HT-29 (cell line): ENCODE measurements around the gene MT1G. TPM values are rescaled to one million over a fixed set of nuclear protein-coding genes. Genes with fewer than 3 reads are reported as not detected.
"Not testable (repeated sequence)": the region's sequence is repeated elsewhere in the genome, so short reads cannot be mapped to it uniquely, and the experiment has no call there.

Experiments used
- DNase-seq: peaks from one replicate; pipeline ENCODE4 v3.0.0-alpha.2; 2015; ENCODE audit warnings: low spot score
- total RNA-seq: library from RNA; depleted of rRNA; stranded (reverse); fragments of >200 nt; shearing (Covaris generic); gene quantifications from 2 replicates; pipeline ENCODE4 v1.2.3, GENCODE V29; 2014

The MT1G gene
- total RNA-seq, 1 experiment from 2014 or later, result 1.5 TPM

GRCh38 chr16:56637814-56638750, 29.8 kb downstream of the MT1G start, which contains the start of gene MT1A:
Gene MT1A (plus strand): TSS chr16:56638666. CDS start chr16:56638739, 73 bp downstream.
- peak; percentile 36 for DNase-seq

- no peak for DNase-seq
Measured at GRCh38 chr16:56636616-56637413, 31.1 kb downstream of the MT1G start.

- DNase-seq, result no peak
Measured at GRCh38 chr16:56635441-56635967, 32.4 kb downstream of the MT1G start.

GRCh38 chr16:56634715-56635440, 33.0 kb downstream of the MT1G start:
- DNase-seq, result no peak

GRCh38 chr16:56633535-56633934, 34.3 kb downstream of the MT1G start:
- no peak for DNase-seq

GRCh38 chr16:56632848-56633365, 35.0 kb downstream of the MT1G start:
- no peak for DNase-seq

- no peak for DNase-seq
Measured at GRCh38 chr16:56632156-56632847, 35.6 kb downstream of the MT1G start, which contains the start of gene MT1M. Gene MT1M (plus strand): TSS chr16:56632659. CDS start chr16:56632732, 73 bp downstream.

GRCh38 chr16:56631832-56632155, 36.1 kb downstream of the MT1G start:
- DNase-seq, result no peak

- DNase-seq, result no peak
Measured at GRCh38 chr16:56631197-56631596, 36.7 kb downstream of the MT1G start.

- no peak for DNase-seq
Measured at GRCh38 chr16:56630134-56630533, 37.7 kb downstream of the MT1G start.

GRCh38 chr16:56629531-56629930, 38.3 kb downstream of the MT1G start:
- DNase-seq, result no peak

GRCh38 chr16:56628486-56629350, 39.1 kb downstream of the MT1G start:
- DNase-seq, result no peak

GRCh38 chr16:56626685-56627084, 41.2 kb downstream of the MT1G start:
- no peak for DNase-seq

GRCh38 chr16:56625943-56626654, 41.8 kb downstream of the MT1G start:
- no peak for DNase-seq

GRCh38 chr16:56625140-56625942, 42.5 kb downstream of the MT1G start, which contains the start of gene MT1E:
Gene MT1E (plus strand): TSS chr16:56625781. CDS start chr16:56625852, 71 bp downstream.
- peak; percentile 92 for DNase-seq

GRCh38 chr16:56623637-56624036, 44.2 kb downstream of the MT1G start:
- no peak for DNase-seq

- not testable (repeated sequence) for DNase-seq
Measured at GRCh38 chr16:56623184-56623583, 44.7 kb downstream of the MT1G start.
